GM18508 (cell line): ENCODE results near the gene ARHGAP8.

Experiments used
- ATAC-seq: cut with Tn5 transposase; IDR thresholded peaks from one replicate; pipeline ENCODE4 v1.9.1; 2021; ENCODE audit warnings: moderate number of reproducible peaks; ENCODE audit not compliant: insufficient read depth, unreplicated experiment

Gene ARHGAP8

DNA sequence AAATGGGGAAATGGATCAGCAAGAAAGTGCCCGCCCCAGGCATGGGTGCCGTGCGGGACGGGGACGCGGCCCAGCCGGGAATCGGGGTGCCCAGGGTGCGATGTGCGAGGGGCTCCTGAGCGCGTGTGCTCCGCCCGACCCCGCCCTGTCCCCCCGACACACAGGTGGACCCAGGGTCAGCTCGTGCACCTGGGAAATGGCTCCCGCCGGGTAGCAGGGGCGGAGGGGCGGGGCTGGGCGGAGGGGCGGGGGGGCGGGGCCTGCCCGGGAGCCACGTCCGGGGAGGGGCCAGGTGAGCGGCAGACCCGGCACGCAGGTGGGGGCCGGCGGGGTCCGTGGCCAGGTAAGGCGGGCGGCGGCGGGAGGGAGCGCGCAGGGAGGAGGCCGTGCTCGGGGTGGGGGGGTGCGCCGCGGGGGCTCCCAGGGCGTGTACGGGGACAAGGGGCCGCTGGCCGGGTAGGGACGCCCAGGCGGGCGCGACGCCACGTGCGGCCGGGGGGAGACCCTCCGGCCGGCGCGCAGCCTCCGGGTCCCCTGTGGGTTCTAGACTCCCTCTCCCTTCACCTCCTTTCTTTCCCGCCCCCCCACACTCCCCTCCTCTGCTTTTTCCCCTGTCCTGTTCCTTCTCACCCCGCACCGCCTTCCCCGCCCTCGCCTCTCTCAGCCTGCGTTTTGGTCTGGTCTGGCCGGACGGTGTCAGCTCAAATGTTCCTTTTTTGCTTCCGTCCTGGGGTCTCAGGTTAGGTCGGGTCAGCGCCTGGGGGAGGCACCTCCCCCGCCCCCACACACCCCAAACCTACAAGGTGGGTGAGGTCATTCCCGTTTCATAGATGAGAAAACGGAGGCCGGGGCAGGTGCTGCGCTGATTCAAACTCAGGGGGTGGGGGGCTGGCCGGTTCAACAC, at the start of gene ARHGAP8:
ARHGAP8 (plus strand) TSS at position 291 of the 904 bp plus-strand sequence. CDS start 33,953 bp downstream, outside the sequence.
- no peak for ATAC-seq

DNA sequence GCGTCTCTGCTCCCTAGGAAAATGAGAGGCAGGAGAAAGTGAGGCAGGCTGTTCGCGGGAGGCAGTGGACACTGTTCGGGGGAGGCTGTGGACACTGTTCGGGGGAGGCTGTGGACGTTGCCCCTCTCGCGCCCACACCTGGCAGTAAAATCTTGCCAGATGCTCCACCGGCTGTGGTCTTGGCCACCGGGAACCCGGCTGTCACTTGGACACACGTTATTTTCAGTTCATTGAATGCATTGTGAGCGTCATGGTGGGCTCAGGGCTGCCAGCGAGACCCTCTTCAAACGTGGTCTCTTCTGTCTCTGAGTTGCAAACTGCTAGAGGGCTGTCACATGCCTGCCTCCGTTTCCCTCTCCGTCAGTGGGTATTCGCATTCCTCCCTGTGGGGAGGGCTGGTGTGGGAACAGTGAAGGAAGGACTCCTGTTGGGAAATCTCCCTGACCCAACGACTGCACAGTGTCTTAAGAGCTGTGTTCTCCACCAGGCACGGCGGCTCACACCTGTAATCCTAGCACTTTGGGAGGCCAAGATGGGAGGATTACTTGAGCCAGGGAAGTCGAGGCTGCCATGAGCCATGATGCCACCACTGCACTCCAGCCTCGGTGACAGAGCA, 49.0 kb upstream of the ARHGAP8 start:
- no peak for ATAC-seq

DNA sequence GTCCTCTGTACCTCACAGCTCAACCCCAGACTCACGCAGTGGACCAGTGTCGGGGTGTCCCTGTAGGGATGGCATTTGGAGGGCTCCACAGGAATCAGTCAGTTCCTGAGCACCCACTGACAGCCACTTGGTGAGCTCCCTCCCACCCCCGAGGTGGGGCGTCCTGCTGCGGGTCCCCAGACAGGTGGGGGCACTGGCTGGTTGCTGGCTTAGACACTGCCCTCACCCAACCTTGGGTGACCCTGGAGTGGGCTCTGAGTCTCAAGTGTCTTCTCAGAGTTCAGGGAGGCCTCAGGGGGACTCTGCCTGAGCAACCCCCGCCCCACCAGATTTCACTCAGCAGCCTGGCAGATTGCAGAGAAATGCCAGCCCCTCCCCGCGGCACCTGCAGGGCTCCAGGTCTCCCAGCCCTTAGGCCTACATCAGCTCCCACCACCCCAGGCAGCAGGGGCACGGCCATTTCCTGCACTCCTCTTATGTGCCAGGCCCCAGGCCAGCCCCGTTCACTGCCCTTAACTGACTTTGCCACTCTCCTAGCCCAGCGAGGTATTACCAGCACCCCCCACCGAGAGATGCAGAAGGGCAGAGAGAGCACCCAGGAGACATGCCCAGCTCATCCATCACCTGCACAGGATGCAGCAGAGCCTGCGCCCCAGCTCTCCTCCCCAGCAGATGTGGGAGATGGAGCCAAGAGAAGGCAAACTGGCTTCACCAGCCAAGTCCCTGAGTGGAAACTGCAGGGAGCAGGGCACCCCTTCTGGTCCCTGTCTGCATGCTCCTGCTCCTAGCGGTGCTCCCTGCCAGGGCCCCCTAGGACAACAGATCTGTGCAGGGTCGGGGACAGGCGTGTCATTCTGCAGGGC, 48.0 kb upstream of the ARHGAP8 start:
- no peak for ATAC-seq

DNA sequence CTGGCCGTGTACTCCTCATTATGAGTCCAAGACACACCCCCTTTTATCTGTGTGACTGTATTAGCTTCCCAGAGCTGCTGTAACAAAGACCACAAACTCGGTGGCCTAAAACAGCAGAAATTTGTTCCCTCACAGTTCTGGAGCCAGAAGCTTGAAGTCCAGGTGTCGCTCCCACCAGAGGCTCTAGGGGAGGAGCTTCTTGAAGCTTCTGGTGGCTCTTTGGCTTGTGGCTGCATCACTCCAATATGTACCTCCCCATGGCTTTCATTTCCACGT, 47.4 kb upstream of the ARHGAP8 start:
- no peak for ATAC-seq

DNA sequence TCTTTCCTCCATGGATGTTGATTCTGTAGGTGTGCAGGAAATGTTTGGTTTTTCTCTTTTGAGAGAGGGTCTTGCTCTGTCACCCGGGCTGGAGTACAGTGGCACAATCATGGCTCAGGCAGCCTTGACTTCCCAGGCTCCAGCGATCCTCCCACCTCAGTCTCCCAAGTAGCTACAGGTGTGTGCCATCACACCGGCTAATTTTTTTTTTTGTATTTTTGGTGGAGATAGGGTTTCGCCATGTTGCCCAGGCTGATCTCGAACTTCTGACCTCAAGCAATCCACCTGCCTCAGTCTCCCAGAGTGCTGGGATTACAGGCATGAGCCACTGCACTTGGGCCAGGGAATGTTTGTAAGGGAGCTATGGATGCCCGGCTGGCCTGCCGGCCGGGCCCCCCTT, 45.9 kb upstream of the ARHGAP8 start:
- no peak for ATAC-seq

DNA sequence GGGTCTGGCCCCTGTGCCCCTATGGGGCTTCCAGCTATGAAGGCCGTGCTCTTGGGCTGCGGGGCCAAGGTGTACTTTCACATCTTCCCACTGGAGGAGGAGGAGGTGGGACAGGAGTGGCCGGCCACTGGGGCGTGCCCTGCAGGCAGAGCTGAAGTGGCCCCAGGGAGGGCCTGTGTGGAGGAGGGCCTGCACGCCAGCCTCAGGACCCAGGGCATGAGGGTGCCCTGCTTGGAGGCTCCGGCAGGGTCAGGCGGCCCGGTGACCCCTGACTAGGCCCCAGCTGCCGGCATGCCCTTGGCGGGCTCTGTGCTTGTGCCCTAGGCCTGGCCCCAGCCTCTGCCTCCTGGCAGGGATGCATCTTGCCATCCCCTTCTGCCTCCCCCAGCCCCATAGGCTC, 45.2 kb upstream of the ARHGAP8 start:
- ATAC-seq: no peak

DNA sequence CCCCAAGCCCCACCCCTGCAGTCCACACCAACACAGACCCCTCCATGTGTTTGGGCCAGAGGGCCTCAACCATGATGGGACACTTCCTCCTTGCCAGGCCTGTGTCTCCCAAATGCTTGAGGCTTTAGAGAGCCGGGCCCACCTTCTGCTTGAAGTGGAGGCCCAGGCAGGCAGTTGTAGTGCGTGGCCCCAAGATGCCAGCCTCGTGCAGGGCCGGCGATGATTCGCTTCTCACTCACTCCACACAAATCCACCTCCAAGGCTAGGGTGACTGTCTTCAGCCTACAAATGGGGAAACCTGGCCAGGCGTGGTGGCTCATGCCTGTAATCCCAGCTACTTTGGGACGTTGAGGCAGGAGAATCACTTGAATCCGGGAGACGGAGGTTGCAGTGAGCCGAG, 44.6 kb upstream of the ARHGAP8 start:
- ATAC-seq: no peak

DNA sequence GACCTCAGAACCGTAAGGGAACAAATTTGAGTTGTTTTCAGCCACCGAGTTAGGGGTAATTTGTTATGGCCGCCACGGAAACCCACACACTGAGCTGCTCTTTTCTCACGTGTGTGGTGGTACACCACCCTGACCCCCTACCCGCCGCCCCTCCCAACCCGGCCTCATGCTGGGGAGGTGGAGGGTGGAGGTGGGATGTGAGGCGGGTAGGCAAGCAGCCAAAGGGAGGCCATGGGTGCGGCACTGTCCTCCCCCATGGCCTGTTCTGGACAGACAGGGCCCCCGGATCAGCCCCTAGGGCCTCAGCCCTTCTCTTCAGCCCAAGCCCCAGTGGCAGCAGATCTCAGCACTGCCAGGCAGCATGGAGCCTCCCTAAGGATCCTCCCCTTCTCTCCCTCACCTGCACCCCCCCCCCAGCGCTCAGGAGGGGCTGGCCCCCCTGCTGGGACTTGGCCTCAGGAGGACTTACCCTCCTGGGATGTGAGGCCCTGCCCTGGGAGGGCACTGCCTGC, 42.4 kb upstream of the ARHGAP8 start:
- no peak for ATAC-seq

DNA sequence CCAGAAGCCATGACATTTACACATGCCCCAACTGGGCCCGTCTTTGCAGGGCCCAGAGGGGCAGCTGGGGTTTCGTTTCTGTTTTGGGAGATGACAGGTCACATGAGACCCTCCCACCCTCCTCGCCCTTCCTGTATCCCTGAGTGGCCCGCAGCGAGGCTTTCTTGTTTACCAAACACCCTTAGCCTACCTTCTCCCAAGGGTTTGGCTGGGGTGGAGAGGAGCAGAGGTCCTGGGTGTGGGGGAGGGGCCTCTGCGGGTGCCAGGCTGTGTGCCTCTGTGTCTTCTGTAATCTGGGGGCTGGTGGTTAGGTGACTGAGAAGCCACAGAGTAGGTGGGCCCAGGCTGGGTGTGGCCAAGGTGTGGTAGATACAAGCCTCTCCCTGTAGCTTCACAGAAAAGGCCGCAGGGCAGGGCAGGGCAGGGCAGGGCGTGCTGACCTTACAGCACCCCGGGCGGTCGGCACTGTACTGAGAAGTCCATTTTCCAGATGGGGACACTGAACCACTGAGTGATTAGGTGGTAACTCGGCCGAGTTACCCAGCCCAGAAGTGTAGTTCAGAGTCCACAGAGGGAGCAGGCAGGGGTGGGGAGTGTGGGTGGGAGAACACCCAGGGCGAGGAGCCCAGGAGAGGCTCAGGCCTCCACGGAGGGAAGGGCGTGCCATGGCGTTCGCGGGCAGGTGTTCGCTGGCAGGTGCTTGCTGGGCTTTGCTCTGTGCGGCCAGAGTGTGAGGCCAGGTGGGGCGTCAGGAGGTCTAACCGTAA, 41.7 kb upstream of the ARHGAP8 start:
- no peak for ATAC-seq

DNA sequence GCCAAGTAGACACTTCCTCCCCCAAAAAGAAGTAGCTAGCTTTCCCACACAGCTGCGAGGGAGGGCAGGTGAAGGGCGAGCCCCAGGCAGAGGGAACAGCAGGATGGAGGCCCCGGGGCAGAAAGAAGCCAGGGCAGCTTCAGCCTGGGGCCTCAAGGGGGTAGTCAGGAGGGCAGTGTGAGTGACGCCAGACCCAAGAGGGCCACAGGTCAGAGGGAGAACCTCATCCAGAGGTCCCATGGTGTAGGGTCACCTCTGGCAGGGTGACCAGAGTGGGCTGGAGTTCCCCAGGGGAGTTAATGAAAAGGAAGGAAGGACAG, 41.2 kb upstream of the ARHGAP8 start:
- ATAC-seq: no peak

DNA sequence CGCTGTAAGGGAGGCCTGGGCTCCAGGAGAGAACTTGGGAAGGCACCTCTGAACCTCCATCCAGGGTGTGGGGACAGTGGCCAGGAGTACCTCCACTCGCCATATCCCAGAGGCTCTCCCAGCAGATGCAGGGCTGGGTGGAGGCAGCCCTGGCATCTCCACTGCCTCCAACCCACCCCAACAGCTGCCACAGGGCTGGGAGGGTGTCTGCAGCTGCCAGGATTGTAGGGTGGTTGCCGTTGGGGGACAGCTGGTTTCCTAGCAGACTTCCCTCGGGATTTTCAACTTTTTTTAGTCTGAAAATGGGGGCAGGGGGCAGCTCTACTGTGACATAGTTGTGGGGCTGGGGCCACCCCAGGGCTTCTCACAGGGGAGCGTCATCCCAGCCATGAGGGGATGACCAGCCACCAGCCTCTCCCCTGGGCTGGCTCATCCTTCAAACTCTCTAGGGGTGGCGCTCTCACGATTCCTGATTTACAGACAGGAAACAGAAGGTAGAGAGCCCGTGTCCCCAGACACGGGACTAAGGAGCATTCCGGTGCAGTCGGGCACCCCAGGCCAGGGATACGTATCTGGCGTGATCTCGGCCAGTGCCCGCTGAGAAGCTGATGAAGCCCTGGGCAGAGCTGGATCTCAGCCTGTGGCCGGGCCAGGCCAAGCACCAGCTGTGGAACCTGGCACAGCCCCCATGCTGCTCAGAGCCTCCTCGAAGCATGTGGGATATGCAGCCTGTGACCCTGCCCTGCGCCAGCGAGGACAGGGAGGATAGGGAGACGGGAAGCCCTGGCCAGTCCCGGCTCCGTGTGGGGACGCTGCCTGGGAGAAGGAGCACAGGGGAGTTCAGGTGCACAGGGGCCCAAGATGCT, 40.5 kb upstream of the ARHGAP8 start:
- no peak for ATAC-seq

DNA sequence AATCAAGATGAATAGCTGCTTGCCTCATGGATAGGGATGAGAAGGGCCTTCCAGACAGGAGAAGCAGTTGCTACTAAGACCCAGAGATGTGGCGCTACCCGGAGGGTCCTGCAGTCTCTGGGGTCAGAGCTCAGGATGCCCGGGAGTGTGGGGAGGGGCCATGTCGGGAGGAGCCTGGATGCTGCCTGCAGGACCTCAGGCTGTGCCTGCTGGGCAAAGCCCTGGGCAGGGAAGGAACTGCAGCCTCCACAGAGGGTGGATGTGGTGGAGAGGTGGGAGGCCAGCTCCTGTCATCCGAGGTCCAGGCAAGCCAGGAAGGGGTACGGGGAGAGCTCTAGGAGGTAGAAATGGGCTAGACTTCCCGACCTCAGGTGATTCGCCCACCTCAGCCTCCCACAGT, 39.4 kb upstream of the ARHGAP8 start:
- no peak for ATAC-seq

DNA sequence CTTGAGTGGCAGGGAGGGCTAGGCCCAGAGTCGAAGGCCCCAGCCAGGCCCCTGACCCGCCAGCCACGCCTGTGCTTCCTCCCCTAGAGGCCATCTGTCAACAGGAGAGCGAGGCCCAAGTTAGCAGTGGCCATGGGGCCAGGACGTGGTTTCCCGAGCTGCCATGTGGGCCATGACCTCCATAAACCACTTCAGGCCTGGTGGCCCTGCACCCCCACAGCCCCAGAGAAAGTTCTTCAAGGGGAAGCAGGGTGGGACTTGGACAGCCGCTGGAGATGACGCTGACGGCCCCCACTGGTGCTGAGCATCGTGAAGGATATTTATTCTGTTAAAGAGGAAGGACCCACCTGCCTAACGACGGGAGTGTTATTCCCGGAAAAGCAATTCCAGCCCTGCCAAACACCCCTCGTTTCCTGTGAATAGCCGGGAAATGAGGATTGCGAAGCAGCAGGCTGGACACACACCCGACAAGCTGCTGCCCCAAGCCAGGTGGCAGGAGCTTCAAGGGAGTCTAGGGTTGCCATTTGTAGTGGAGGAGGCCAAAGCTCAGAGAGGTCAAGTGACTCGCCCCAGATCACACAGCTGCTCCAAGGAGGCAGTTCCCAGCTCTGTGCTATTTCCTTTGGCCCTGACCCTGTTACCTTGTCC, 37.5 kb upstream of the ARHGAP8 start:
- ATAC-seq: no peak

DNA sequence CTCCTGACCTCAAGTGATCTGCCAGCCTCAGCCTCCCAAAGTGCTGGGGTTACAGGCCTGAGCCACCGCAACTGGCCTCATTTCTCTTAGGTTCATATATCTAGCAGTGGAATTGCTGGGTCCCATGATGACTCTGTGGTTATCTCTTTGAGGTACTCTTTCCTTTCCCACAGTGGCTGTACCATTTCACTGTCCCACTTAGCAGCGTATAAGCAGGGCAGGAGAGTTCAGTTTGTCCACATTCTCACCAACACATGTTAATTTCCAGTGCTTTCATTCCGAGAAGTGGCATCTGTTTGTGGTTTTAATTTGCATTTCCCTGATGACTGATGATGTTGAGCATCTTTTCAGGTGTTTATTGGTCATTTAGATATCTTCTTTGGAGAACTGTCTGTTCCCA, 34.0 kb upstream of the ARHGAP8 start:
- ATAC-seq: no peak

DNA sequence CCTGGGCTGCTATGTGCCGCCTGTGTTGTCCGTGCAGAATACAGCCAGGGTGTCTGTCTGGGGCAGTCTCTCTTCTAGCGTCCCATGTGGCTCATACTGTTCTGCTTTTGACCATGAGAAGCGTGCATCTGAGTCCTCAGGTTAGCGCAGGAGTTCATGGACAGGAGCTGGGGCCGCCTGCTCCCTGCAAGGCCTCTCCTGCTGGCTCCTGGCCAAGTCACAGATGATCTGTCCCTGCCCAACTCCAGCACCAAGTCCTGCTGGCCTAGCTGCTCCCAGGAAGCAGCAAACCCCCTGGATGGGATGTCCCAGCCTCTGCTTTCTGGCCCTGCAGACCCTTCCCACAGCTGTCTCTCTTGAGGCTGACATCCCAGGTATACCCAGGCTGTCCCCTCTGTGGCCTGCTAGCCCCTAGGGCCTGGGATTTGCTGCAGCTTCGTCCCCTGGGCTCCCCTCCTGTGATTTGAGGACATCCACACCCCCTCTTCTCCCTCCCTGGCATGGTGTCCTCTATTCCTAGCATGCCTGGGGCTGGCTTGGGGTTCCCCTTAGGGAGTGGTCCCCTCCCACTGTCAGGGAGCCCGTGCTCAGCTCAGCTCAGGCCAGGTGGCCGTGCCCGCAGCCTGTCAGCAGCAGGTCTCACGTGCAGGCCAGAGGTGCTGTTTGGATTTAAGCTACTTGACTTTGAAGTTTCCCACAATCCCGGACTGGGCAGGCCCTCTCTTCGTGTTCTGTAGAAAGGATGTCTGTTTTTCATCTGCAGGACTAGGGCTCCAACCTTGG, 32.6 kb upstream of the ARHGAP8 start:
- ATAC-seq: no peak

DNA sequence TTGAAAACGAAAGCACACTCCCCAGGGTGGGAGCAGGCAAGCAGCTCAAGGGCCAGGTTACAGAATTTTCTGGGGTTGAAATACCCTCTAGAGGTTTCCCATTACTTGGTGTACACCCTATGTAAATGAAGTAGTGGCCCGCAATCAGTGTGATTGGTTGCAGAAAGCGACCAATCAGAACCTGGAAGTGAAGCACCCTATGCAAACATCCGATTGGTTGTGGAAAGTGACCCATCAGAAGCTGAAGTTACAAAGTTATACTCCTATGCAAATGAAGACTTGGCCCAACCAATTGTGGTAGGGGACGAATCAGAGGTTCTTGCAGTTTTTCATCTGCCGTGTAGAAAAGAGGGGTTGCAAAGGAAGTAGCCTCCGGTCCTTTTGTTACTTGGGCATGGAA, 31.2 kb upstream of the ARHGAP8 start:
- no peak for ATAC-seq

DNA sequence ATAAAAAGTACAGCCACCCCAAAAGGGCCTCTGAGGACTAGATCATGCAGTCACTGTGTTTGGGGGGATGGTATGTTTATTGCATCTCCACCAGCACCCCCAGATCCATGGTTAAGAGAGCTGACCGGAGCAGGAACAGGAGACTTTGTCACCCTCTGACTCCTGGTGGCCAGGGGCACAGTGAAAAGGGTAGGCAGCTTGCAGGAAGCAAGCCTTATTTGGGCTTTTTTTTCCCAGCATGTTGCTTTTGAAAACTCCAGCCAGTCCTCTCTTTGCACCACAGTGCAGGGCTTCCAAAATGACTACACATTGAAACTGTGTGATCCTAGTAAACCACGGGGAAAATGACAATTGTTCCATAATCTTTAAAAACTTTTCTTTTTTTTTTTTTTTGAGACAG, 29.8 kb upstream of the ARHGAP8 start:
- no peak for ATAC-seq

DNA sequence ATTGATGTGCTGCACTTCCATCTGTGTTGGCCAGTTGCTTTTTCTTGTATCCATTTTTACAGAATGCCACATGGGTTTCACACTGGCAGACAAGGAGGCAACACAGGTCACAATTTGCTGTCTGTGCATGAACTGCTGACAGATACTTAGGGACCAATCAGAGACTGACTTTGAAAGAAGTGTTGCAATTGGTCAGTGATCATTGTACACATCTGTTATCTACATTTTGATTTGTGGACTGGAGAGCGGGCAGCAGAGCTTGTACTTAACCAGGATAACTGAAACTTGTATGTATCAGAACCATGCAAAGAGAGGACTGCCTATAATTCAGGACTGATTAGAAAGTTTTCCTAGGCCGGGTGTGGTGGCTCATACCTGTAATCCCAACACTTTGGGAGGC, 28.6 kb upstream of the ARHGAP8 start:
- no peak for ATAC-seq
